ENCODE data around the gene PXT1. TPM values are rescaled to one million over a fixed set of nuclear protein-coding genes. Genes with fewer than 3 reads are reported as not detected.

Gene PXT1
- total RNA-seq, 4 donors from 2014 or later = not detected

- no peak for DNase-seq (ENCODE audit: low spot score in 2 of 2)
- intact Hi-C loops (cut with DNase I; ENCODE audit: low total_unique reads) = no loop called here
- 80 to 84% methylated on average over 6 of the region's 6 CpGs for WGBS, 2 donors
- TF ChIP-seq POLR2A (IDR thresholded peaks at IDR 0.05) (no peak), CTCF (IDR thresholded peaks at IDR 0.05) (no peak)
- no peak overlapping the region for H3K4me3 ChIP-seq (ENCODE audit: low read depth, poor library complexity, severe bottlenecking)
These were observed 26.6 kb upstream of the PXT1 start for GRCh38 chr6:36469148-36469661.

GRCh38 chr6:36467625-36468024 is 25.0 kb upstream of the PXT1 start:
- 98 to 100% methylated on average over 3 of the region's 3 CpGs for WGBS, 2 donors
- no peak for DNase-seq (ENCODE audit: low spot score in 2 of 2)
- TF ChIP-seq POLR2A (IDR thresholded peaks at IDR 0.05) (no peak), CTCF (IDR thresholded peaks at IDR 0.05) (no peak)
- intact Hi-C loops (cut with DNase I; ENCODE audit: low total_unique reads) = no loop called here
- H3K4me3 ChIP-seq (ENCODE audit: low read depth, poor library complexity, severe bottlenecking) = no peak overlapping the region

- WGBS, 2 donors = 93 to 98% methylated on average over 1 of the region's 1 CpG
- intact Hi-C loops (cut with DNase I; ENCODE audit: low total_unique reads) = no loop called here
- TF ChIP-seq POLR2A (IDR thresholded peaks at IDR 0.05) (no peak), CTCF (IDR thresholded peaks at IDR 0.05) (no peak)
- no peak overlapping the region for H3K4me3 ChIP-seq (ENCODE audit: low read depth, poor library complexity, severe bottlenecking)
- no peak for DNase-seq (ENCODE audit: low spot score in 2 of 2)
These were observed 21.6 kb upstream of the PXT1 start for GRCh38 chr6:36464233-36464632.

- no peak for TF ChIP-seq POLR2A (IDR thresholded peaks at IDR 0.05)
- no peak for TF ChIP-seq CTCF (IDR thresholded peaks at IDR 0.05)
- H3K4me3 ChIP-seq (ENCODE audit: low read depth, poor library complexity, severe bottlenecking) = no peak overlapping the region
- DNase-seq (ENCODE audit: low spot score in 2 of 2) = no peak
- 43 to 46% methylated on average over 1 of the region's 1 CpG for WGBS, 2 donors
- intact Hi-C loops (cut with DNase I; ENCODE audit: low total_unique reads) = no loop called here
These were observed 21.0 kb upstream of the PXT1 start for GRCh38 chr6:36463676-36464075.

GRCh38 chr6:36461646-36462045 is 19.0 kb upstream of the PXT1 start:
- H3K4me3 ChIP-seq (ENCODE audit: low read depth, poor library complexity, severe bottlenecking) = no peak overlapping the region
- no peak for TF ChIP-seq CTCF (IDR thresholded peaks at IDR 0.05)
- no peak for TF ChIP-seq POLR2A (IDR thresholded peaks at IDR 0.05)
- WGBS, 2 donors = 63 to 65% methylated on average over 3 of the region's 3 CpGs
- intact Hi-C loops (cut with DNase I; ENCODE audit: low total_unique reads) = no loop called here
- no peak for DNase-seq (ENCODE audit: low spot score in 2 of 2)

GRCh38 chr6:36460916-36461315 is 18.3 kb upstream of the PXT1 start:
- TF ChIP-seq CTCF (IDR thresholded peaks at IDR 0.05) (no peak), POLR2A (IDR thresholded peaks at IDR 0.05) (no peak)
- no peak overlapping the region for H3K4me3 ChIP-seq (ENCODE audit: low read depth, poor library complexity, severe bottlenecking)
- intact Hi-C loops (cut with DNase I; ENCODE audit: low total_unique reads) = no loop called here

More at GRCh38 chr6:36460916-36461315, 18.3 kb upstream of the PXT1 start:
- no peak for DNase-seq (ENCODE audit: low spot score in 2 of 2)

Measured in lower leg skin (tissue), 4 donors.